HG03571 (cell line): ENCODE data around the gene FUNDC2.
"Not testable (repeated sequence)": the region's sequence is repeated elsewhere in the genome, so short reads cannot be mapped to it uniquely, and the experiment has no call there.

Experiments used
- ATAC-seq: cut with Tn5 transposase; IDR thresholded peaks from one replicate; pipeline ENCODE4 v1.9.1; 2021; ENCODE audit not compliant: unreplicated experiment

FUNDC2 gene

DNA sequence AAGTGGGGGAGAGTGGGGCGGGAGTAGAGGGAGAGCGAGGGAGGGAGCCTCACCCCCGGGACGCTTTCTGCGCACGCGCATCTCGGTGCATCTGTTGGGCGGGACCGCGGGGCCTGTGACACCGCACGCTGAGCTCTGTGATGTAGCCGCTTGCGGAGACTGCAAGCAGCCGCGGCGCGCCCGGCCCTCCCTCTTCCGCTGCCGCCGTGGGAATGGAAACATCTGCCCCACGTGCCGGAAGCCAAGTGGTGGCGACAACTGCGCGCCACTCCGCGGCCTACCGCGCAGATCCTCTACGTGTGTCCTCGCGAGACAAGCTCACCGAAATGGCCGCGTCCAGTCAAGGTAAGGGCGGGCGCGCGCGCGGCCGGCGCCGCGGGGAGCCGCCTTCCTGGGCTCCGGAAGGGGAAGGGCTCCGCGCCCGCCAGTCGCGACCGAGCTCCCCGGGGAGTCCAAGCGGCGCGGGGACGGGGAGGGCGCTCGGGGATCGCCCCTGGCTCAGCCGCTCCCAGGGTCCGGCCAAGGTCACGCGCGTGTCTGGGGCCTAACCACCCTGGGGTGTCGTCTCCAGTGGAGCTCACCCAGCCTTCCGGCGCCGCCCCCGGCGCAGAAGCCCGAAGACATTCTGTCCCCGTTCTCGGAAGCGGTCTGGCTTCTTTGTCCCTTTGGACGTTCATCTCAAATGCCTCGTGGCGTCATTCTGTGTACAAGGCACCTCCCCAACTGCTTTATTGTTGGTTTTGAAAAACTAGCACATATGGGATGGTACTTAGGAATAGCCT lies at the start of gene FUNDC2:
TSS of gene FUNDC2 (plus strand) at position 118 of the 782 bp plus-strand sequence. CDS start at position 213, 95 bp downstream.
- peak; percentile 87 for ATAC-seq

- ATAC-seq: no peak
Measured at GRCh38 chrX:154979629-154980028, 47.0 kb upstream of the FUNDC2 start.

DNA sequence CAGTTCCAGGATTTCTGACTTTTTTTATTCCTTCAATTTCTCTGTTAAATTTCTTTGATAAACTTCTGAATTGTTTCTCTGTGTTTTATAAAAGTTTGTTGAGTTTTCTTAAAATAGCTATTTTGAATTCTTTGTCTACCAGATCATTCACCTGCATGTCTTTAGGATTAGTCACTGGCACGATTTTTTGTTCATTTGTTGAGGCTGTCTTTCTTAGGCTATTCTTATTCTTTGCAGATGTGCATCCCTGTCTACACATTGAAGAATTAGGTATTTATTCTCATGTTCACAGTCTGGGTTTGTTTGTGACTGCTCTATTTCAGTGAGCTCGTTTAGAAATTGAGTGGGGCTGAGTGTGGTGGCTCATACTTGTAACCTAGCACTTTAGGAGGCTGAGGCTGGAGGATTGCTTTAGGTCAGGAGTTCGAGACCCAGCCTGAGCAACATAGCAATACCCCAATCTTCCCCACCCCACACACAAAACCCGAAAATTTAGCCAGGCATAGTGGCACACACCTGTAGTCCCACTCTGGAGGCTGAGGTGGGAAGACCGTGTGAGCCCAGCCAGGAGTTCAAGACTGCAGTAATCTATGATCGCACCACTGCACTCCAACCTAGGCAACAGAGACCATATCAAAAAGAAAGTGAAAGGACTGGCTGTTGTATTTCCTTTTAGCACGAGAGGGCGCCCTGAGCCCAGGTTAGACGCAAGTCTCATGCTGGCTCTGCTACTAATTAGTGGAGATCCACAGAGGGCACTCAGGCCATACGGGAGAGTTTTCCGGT lies 46.1 kb upstream of the FUNDC2 start:
- ATAC-seq: peak; percentile 96

GRCh38 chrX:154981116-154981411 lies 45.6 kb upstream of the FUNDC2 start:
- no peak for ATAC-seq

DNA sequence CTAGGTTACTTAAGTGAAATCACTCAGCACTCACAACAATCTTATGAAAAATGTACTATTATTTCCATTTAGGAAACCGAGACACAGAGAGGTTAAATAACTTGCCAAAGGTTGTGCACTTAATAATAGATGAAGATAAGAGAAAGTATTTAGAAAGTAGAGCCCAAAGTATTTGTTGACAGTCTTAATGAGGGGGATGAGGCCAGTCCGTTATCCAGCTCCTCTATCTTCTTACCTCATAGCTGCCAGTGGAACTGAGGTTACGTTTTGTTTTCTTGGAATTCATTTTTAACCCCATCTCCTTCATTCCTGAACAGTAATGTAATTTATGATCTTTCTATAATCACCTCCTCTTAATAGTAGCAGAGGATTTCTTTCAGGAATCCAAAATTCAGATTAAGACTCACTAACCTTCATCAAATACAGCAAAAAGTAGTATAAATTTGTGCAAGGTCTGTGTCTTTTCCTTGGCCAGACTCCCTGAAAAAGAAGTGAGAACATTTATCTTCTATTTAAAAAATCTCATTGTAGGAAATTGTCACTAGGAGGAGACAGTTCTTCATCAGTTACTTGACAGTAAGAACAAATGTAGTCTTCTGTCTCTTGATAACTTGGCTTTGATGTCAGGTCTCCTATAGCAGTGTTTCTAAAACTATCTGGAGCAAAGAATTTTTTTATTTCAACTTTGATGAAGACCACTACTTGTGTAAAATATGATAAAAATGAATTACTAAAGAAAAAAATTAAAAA lies 39.6 kb upstream of the FUNDC2 start:
- ATAC-seq: no peak

DNA sequence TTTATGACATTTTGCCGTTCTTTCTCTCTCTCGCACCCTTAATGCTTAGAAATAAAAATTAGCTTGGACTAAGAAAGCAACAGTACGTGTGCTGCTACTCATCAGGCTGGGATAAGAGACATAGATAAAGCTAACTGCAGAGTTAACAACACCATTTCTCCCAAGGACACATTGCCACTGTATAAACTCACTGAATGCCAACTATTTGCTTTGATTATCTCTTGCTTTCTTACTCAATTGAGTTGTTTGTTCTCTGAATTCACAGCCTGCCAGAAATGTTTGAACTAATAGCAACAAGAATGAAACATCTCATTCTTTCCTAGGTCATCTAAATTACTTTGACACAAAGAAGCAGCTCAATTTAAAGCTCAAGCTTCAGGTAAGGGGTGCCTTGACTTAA lies 38.7 kb upstream of the FUNDC2 start:
- no peak for ATAC-seq

DNA sequence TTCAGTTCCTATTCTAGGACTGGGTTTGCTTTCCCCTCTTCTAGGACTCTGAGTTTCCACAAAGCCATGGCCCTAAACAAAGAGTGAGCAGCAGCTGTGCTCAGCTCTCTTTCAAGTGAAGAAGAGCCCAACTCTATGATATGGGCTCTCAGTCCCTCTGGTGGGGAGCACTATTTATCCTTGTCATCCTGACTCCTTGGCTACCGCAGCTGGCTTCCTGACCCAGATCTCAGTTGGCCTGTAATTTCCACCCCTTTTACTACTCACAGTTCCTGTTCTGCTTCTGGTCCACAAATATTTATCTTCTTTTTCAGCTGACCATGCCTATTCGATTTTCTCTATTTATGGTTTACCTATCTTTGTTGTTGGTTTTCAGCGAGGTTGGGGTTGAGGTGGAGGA lies 37.9 kb upstream of the FUNDC2 start:
- no peak for ATAC-seq

DNA sequence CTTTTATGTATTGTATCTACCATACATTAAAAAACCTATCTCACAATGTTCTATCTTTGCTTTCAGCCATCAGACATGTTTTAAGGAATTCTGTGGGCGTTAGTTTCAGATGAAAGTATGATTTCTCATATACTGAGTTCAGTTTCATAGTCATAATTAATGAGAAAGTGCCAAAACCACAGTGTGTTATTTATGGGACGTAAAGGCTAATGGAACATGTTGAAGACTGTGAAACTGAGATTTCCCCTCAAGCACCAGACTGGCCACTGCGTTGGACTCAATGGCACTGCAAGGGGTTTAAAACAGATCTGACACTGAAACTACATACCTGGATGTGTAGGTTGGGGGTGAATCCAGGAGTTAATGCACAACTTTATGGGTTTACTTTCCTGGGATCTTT lies 36.1 kb upstream of the FUNDC2 start:
- ATAC-seq: no peak

DNA sequence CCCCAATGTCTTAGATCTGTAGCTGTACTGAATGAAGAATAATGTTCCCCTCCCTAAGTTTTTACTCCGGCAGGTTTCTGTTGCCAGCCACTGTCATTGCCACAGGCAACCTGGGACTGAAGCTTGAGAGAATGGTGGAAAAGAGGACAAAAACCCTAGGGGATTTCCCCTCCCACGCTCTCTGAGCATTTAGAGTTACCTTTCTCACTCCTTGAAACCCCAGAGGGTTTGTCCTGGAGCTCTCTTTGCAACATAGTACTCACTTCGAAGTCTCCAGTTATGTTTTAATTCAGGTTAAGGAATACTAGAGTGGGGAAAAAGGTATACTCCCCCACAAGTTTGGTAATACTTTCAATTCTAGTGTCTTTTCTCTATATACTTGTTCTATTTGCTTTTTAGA lies 35.6 kb upstream of the FUNDC2 start:
- ATAC-seq: no peak

- ATAC-seq: no peak
Measured at GRCh38 chrX:154991476-154991875, 35.2 kb upstream of the FUNDC2 start.

DNA sequence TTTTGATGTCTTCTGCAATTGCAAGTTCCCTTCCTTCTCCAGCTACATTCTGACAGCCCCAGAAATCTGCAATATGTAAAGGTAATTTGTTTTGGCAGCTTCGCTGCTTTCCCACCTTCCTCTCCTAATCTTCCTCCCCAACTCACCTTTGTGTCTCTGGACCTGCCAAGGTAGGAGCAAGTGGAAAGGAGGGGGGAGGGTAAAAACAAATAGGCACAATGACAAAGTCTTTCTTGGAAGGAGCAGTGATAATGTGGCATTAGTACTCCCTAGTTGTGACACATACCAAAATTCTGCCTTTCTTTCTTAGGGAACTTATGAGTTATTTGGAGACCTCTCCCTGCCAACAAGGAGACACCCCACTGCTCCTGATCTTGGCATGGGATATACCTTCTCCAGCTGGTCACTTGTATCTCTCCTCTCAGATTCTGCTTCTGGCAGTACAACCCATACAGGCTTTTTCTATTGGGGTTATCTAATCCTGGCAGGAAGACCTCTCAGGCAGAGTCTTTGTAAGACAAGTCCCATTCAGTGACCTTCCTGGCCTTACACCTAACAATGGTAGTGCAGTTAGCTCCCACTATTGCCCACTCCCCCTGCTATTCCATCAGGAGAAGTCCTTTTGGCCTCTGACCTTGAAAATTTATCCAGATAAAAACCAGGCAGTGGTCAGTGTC lies 28.3 kb upstream of the FUNDC2 start:
- ATAC-seq: no peak

DNA sequence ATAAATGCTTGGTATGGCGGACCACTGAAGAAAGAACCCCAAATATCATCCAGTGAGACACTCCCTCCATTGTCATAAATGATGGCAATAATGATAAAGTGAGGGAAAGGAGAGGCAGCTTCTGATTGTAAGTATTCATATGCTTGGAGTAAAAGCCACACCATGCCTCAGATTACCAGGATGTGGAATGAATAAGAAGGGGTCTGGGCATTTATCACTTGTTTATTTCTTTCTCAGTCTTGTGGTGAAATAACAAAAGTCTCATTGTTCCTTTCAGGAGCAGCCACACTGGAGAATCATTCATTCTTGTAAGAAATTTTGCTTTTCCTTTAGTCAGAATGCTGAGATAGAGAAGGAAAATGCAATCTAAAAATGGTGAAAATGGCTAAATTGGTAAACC lies 25.8 kb upstream of the FUNDC2 start:
- ATAC-seq: no peak

DNA sequence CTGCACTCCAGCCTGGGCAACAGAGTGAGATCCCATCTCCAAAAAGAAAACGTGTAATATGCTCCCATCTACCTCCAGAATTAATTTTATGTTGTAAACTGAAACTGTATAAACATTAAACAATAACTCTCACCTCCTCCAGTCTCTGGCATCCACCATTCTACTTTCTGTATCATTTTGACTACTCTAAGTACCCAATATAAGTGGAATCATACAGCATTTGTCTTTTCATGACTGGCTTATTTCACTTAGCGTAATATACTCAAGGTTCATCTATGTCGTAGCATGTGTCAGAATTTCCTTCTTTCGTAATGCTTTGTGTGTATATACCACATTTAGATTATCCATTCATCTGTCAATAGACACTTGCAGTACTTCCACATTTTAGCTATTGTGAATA lies 24.8 kb upstream of the FUNDC2 start:
- no peak for ATAC-seq

DNA sequence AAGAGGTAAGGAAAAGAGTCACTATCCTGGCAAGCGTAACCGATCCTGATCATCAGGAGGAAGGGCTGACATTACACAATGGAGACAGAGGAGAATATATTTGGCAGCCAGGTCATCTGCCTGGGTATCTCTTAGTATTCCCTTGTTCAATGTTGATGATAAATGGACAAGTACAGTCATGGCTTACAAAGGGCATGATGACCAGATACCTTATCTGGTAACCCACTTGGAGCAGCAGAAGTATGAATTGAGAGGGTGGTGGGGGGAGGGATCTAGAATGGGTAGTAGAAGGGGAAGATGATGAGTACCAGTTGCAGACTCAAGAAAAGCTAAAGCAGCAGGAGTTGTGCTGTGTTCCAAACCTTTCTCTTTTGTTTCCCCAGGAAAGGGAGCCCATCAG lies 21.5 kb upstream of the FUNDC2 start:
- no peak for ATAC-seq

- ATAC-seq: not testable (repeated sequence)
Measured at GRCh38 chrX:155006379-155006778, 20.3 kb upstream of the FUNDC2 start.

GRCh38 chrX:155006913-155007671 lies 19.6 kb upstream of the FUNDC2 start:
- not testable (repeated sequence) for ATAC-seq

DNA sequence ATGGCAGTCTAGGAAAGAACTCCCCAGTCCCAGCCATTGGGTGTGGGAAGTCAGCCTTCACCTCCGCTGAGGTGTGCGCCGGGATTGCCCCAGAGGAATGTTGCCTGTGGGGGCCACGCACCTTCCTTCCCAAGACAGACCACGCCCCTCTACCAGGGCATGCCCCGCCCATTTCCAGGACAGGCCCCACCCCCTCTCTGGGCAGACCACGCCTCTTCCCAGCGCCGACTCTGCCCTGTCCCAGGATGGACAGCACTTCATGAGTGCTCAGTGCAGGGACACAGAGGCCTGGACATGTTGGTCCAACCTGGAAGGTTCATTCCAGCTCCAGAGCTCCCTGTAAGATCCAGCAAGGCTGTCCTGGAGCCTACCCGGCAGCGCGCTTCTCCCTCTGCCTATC lies 18.1 kb upstream of the FUNDC2 start:
- ATAC-seq: not testable (repeated sequence)

GRCh38 chrX:155009994-155010472 lies 16.6 kb upstream of the FUNDC2 start:
- ATAC-seq: no peak

GRCh38 chrX:155020591-155020990 lies 6.1 kb upstream of the FUNDC2 start:
- ATAC-seq: no peak

- ATAC-seq: no peak
Measured at GRCh38 chrX:155022585-155022984, 4.1 kb upstream of the FUNDC2 start, which contains the start of gene F8. F8 (minus strand) TSS chrX:155022723; CDS start chrX:155022552, 171 bp downstream.
